Aorta (tissue), 5 donors: ENCODE measurements around the gene NAP1L1. TPM values are rescaled to one million over a fixed set of nuclear protein-coding genes. Genes with fewer than 3 reads are reported as not detected.
A peak's percentile ranks its signal among the peaks of the same experiment; 100 is the strongest.

ENCODE experiments used
- ATAC-seq: fragments of 200-7000 bp; cut with Tn5 transposase; one replicate; pipeline ENCODE4 v1.9.1; 2022; ENCODE audit warnings: moderate library complexity; ENCODE audit not compliant: low FRiP score
- DNase-seq, 2 donors: peaks; one replicate each; pipeline ENCODE4 v3.0.0-alpha.2; 2020
- H3K27ac ChIP-seq, 2 donors: one replicate each; pipeline ENCODE4 v1.5.1; 2013; ENCODE audit warnings: low read length in 2 of 2, mild to moderate bottlenecking in 2 of 2, moderate library complexity in 2 of 2, control low read depth in 1 of 2, inconsistent platforms in 1 of 2, low read depth in 1 of 2
- H3K27me3 ChIP-seq, 2 donors: one replicate each; pipeline ENCODE4 v1.6.1; 2013; ENCODE audit warnings: control low read depth in 1 of 2, low read length in 1 of 2, mild to moderate bottlenecking in 1 of 2, moderate library complexity in 1 of 2; ENCODE audit not compliant: insufficient read depth in 2 of 2, control insufficient read depth in 1 of 2
- H3K36me3 ChIP-seq, 2 donors: one replicate each; pipeline ENCODE4 v1.6.1; 2013; ENCODE audit warnings: control low read depth in 1 of 2, low read length in 1 of 2, mild to moderate bottlenecking in 1 of 2; ENCODE audit not compliant: insufficient read depth in 2 of 2, control insufficient read depth in 1 of 2
- H3K4me1 ChIP-seq, 2 donors: one replicate each; pipeline ENCODE4 v1.6.1; 2013; ENCODE audit warnings: low read length in 2 of 2, control low read depth in 1 of 2, mild to moderate bottlenecking in 1 of 2, moderate library complexity in 1 of 2; ENCODE audit not compliant: insufficient read depth in 2 of 2, control insufficient read depth in 1 of 2
- H3K4me3 ChIP-seq, 2 donors: one replicate each; pipeline ENCODE4 v1.5.1; 2013; ENCODE audit warnings: low read length in 2 of 2, control low read depth in 1 of 2, mild to moderate bottlenecking in 1 of 2
- H3K9me3 ChIP-seq: one replicate; pipeline ENCODE4 v1.6.1; 2013; ENCODE audit warnings: mild to moderate bottlenecking, low read length; ENCODE audit not compliant: control insufficient read depth
- WGBS, 2 donors: extraction: QIAGEN DNeasy Blood & Tissue Kit; methylation state at CpG; one replicate each; pipeline ENCODE4 v1.1.7; 2013; 5-methylcytosine and 5-hydroxymethylcytosine counted together
- intact Hi-C, 2 donors: fragments of 100-400 bp; cut with DNase I; formaldehyde crosslinking; loops; one replicate each; pipeline versions ENCODE4 v1.14.2 to v1.15.0; 2022
- polyA plus RNA-seq, 2 donors: library from polyadenylated mRNA; stranded (reverse); fragments of 200-250 nt; gene quantifications; one replicate each; pipeline ENCODE4 v1.2.3, GENCODE V29; 2013
- total RNA-seq, 2 donors: library from RNA; stranded (reverse); fragmentation: NEBNext Ultra II Directional; extraction: Animal tissue kit (Norgen Biotek cat#: 25700); gene quantifications; one replicate each; pipeline ENCODE4 v1.2.1, GENCODE V29; 2021
- donor health status: healthy with polysubstance abuse.
- donor health status: Bipolar disorder and iron deficiency.
- donor health status: DM: no; HTN: no; CAD: no.
- donor health status: DM: no; HTN: no; CAD: no.
- donor health status: DM: yes; HTN: yes; CAD: no.

Gene NAP1L1
- total and polyA plus RNA-seq, 4 donors, result 312 to 668 (median 346) TPM

GRCh38 chr12:76030341-76031080 is 54.0 kb downstream of the NAP1L1 start:
- Histone ChIP-seq H3K4me3 (peak overlapping the region; percentile 7 to 73), H3K4me1 (no peaks in the 10 kb centered on the region), H3K27me3 (no peaks in the 10 kb centered on the region), H3K9me3 (no peaks in the 10 kb centered on the region), H3K36me3 (no peaks in the 10 kb centered on the region), H3K27ac (peak overlapping the region in 1 of 2 donors; percentile 55)
- DNase-seq (peak; percentile 70 to 79), ATAC-seq (peak; percentile 47)
- intact Hi-C loops, result loop anchor here (2.0 to 10.0 kb wide), 7 partner anchors 53 to 696 kb away; partner anchors contain the start of genes CAPS2 (in 1 of the 2), GLIPR1L1 (in 1 of the 2) and KRR1 (in 1 of the 2)
- WGBS, 2 donors, result 0 to 1% methylated on average over 38 to 40 of the region's 40 CpGs

DNA sequence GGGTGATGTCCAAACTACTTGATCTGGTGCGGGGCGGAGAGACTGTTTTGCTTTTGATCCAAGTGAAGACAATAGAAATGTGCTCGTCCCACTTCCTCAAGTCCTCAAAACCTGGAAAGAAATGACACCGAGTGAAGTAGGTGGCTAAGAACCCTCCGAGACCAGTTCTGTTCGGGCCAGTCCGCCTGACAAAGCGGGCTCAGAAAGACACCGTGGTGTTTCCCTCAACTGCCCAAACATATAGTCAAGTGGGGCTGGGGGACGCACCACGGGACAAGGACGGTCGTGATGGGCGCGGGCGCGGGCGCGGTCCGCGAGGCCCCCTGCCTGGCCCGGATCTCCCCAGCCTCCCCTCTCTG is 54.5 kb downstream of the NAP1L1 start:
- DNase-seq, result peak in 1 of 2 donors; percentile 78
- Histone ChIP-seq H3K27me3 (no peaks in the 10 kb centered on the region), H3K4me1 (no peaks in the 10 kb centered on the region), H3K9me3 (no peaks in the 10 kb centered on the region), H3K36me3 (no peaks in the 10 kb centered on the region), H3K4me3 (peak overlapping the region; percentile 7 to 73), H3K27ac (peak overlapping the region in 1 of 2 donors; percentile 55)
- intact Hi-C loops, result loop anchor here (2.0 to 10.0 kb wide), 7 partner anchors 53 to 695 kb away; partner anchors contain the start of genes CAPS2 (in 1 of the 2), GLIPR1L1 (in 1 of the 2) and KRR1 (in 1 of the 2)
- ATAC-seq, result peak; percentile 0
- WGBS, 2 donors, result 1 to 2% methylated on average over 16 to 22 of the region's 22 CpGs

GRCh38 chr12:76028571-76029277 is 55.8 kb downstream of the NAP1L1 start:
- ATAC-seq (no peak), DNase-seq (no peak)
- intact Hi-C loops, result no loop called here
- Histone ChIP-seq H3K4me1 (no peaks in the 10 kb centered on the region), H3K9me3 (no peaks in the 10 kb centered on the region), H3K27ac (no peak overlapping the region), H3K27me3 (no peaks in the 10 kb centered on the region), H3K36me3 (no peaks in the 10 kb centered on the region), H3K4me3 (peak overlapping the region; percentile 14 to 28)
- WGBS, 2 donors, result 15 to 39% methylated on average over 3 of the region's 3 CpGs

GRCh38 chr12:76026643-76027063 is 57.8 kb downstream of the NAP1L1 start:
- H3K27me3 ChIP-seq, result no peaks in the 10 kb centered on the region
- no peaks in the 10 kb centered on the region for H3K9me3 ChIP-seq
- no peak for ATAC-seq
- no peak overlapping the region for H3K4me3 ChIP-seq
- 74 to 78% methylated on average over 1 of the region's 1 CpG for WGBS, 2 donors
- intact Hi-C loops, result no loop called here
- no peaks in the 10 kb centered on the region for H3K4me1 ChIP-seq
- H3K36me3 ChIP-seq, result no peaks in the 10 kb centered on the region
- H3K27ac ChIP-seq, result no peak overlapping the region
- no peak for DNase-seq

- WGBS, 2 donors, result 68 to 80% methylated on average over 7 of the region's 7 CpGs
- H3K27ac ChIP-seq, result no peak overlapping the region
- H3K4me3 ChIP-seq, result no peak overlapping the region
- H3K36me3 ChIP-seq, result no peaks in the 10 kb centered on the region
- H3K9me3 ChIP-seq, result no peaks in the 10 kb centered on the region
- DNase-seq (no peak), ATAC-seq (no peak)
- no peaks in the 10 kb centered on the region for H3K27me3 ChIP-seq
- intact Hi-C loops, result no loop called here
- H3K4me1 ChIP-seq, result no peaks in the 10 kb centered on the region
Measured at GRCh38 chr12:76025601-76026575, 58.6 kb downstream of the NAP1L1 start.

GRCh38 chr12:76024942-76025600 is 59.4 kb downstream of the NAP1L1 start:
- no peak overlapping the region for H3K27ac ChIP-seq
- no peaks in the 10 kb centered on the region for H3K27me3 ChIP-seq
- DNase-seq (no peak), ATAC-seq (no peak)
- H3K4me3 ChIP-seq, result no peak overlapping the region
- H3K9me3 ChIP-seq, result no peaks in the 10 kb centered on the region
- WGBS, 2 donors, result 59 to 64% methylated on average over 3 of the region's 3 CpGs
- H3K36me3 ChIP-seq, result no peaks in the 10 kb centered on the region
- H3K4me1 ChIP-seq, result no peaks in the 10 kb centered on the region
- intact Hi-C loops, result no loop called here

DNA sequence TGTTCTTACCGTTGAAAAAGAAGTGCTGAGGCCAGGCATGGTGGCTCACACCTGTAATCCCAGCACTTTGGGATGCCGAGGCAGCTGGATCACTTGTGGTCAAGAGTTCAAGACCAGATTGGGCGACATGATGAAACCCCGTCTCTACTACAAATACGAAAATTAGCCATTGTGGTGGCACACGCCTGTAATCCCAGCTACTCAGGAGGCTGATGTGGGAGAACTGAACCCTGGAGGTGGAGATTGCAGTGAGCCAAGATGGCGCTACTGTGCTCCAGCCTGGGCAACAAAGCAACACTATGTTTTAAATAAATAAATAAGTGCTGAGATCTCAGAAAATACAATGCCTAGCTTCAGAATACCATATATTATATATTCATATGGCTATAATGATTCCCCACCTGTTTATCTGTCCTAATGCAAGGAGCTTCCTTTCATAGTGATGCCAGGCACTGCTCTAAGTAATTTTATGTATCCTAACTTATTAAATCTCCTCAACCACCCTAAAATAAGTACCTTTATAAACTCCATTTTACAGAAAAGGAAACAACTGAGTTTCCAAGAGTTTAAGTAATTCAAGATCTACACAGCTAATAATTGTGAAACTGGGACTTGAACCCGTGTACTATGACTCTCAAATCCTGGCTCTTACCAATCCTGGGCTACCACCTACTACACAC is 60.2 kb downstream of the NAP1L1 start:
- ATAC-seq (no peak), DNase-seq (no peak)
- no peaks in the 10 kb centered on the region for H3K9me3 ChIP-seq
- WGBS, 2 donors, result 89 to 95% methylated on average over 8 of the region's 8 CpGs
- intact Hi-C loops, result no loop called here
- no peaks in the 10 kb centered on the region for H3K4me1 ChIP-seq
- H3K4me3 ChIP-seq, result no peak overlapping the region
- H3K27me3 ChIP-seq, result no peaks in the 10 kb centered on the region
- H3K36me3 ChIP-seq, result no peaks in the 10 kb centered on the region
- H3K27ac ChIP-seq, result no peak overlapping the region
